ENCODE measurements around the gene RGL3.
"Not testable (repeated sequence)": the region's sequence is repeated elsewhere in the genome, so short reads cannot be mapped to it uniquely, and the experiment has no call there.

The RGL3 gene, protein sequence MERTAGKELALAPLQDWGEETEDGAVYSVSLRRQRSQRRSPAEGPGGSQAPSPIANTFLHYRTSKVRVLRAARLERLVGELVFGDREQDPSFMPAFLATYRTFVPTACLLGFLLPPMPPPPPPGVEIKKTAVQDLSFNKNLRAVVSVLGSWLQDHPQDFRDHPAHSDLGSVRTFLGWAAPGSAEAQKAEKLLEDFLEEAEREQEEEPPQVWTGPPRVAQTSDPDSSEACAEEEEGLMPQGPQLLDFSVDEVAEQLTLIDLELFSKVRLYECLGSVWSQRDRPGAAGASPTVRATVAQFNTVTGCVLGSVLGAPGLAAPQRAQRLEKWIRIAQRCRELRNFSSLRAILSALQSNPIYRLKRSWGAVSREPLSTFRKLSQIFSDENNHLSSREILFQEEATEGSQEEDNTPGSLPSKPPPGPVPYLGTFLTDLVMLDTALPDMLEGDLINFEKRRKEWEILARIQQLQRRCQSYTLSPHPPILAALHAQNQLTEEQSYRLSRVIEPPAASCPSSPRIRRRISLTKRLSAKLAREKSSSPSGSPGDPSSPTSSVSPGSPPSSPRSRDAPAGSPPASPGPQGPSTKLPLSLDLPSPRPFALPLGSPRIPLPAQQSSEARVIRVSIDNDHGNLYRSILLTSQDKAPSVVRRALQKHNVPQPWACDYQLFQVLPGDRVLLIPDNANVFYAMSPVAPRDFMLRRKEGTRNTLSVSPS

GRCh38 chr19:11418549-11419506, at the start of gene RGL3:
RGL3 (minus strand) TSS chr19:11419314; CDS start chr19:11419278, 36 bp downstream.
- FAIRE-seq: no peak

- not testable (repeated sequence) for FAIRE-seq
Observed at GRCh38 chr19:11468266-11468845, 49.2 kb upstream of the RGL3 start.

- FAIRE-seq: no peak
Observed at GRCh38 chr19:11465600-11465999, 46.5 kb upstream of the RGL3 start.

DNA sequence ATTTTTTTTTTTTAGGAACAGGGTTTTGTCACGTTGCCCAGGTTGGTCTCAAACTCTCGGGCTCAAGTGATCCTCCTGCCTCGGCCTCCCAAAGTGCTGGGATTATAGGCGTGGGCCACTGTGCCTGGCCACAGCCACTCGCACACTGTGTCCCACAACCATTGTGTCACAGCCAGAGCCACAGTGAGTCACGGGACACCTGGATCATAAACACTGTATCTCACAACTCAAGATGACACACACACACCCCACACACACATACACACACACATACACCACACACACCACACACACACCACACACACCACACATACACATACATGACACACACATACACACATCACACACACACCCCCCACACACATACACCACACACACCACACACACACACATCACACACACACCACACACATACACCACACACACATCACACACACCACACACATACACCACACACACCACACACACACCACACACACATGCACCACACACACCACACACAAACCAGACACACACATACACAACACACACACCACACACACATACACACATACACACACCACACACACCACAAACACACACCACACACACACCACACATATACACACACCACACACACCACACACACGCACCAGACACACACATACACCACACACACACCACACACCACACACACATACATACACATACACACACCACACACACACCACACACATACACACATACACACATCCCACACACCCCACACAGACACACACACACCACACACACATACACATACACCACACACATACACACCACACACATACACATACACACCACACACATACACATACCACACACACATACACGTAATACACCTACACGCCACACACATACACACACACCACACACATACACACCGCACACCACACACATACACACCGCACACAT, 45.5 kb upstream of the RGL3 start:
- no peak for FAIRE-seq

- no peak for FAIRE-seq
Observed at GRCh38 chr19:11463391-11463790, 44.3 kb upstream of the RGL3 start.

DNA sequence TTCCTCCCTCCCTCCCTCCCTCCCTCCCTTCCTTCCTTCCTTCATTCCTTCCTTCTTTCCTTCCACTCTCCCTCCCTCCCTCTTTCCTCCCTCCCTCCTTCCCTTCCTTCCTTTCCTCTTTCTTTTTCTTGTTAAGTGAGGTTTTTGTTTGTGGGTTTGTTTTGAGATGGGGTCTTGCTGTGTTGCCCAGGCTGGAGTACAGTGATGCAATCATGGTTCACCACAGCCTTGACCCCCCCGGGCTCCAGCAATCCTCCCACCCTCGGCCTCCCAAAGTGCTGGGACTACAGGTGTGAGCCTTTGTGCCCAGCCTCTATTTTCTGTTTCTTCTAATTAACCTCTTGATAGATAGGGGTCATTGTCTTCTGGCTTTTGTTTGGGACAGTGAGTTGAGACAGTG, 42.3 kb upstream of the RGL3 start:
- FAIRE-seq: no peak

GRCh38 chr19:11460207-11460606, 41.1 kb upstream of the RGL3 start:
- no peak for FAIRE-seq

DNA sequence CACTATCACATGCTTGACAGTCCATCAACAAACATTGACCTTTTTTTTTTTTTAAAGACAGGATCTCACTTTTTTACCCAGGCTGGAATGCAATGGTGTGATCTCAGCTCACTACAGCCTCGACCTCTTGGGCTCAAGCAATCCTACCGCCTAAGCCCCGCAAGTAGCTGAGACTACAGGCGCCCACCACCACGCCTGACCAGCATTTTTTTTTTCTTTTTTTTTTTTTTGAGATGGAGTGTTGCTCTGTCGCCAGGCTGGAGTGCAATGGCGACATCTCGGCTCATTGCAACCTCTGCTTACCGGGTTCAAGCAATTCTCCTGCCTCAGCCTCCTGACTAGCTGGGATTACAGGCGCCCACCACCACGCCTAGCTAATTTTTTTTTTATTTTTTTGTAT, 39.8 kb upstream of the RGL3 start:
- FAIRE-seq: not testable (repeated sequence)

- no peak for FAIRE-seq
Observed at GRCh38 chr19:11458236-11458900, 39.3 kb upstream of the RGL3 start.

GRCh38 chr19:11457831-11458230, 38.7 kb upstream of the RGL3 start:
- no peak for FAIRE-seq

- FAIRE-seq: no peak
Observed at GRCh38 chr19:11457115-11457514, 38.0 kb upstream of the RGL3 start.

- FAIRE-seq: no peak
Observed at GRCh38 chr19:11456659-11457058, 37.5 kb upstream of the RGL3 start.

GRCh38 chr19:11455233-11455554, 36.1 kb upstream of the RGL3 start:
- FAIRE-seq: not testable (repeated sequence)

DNA sequence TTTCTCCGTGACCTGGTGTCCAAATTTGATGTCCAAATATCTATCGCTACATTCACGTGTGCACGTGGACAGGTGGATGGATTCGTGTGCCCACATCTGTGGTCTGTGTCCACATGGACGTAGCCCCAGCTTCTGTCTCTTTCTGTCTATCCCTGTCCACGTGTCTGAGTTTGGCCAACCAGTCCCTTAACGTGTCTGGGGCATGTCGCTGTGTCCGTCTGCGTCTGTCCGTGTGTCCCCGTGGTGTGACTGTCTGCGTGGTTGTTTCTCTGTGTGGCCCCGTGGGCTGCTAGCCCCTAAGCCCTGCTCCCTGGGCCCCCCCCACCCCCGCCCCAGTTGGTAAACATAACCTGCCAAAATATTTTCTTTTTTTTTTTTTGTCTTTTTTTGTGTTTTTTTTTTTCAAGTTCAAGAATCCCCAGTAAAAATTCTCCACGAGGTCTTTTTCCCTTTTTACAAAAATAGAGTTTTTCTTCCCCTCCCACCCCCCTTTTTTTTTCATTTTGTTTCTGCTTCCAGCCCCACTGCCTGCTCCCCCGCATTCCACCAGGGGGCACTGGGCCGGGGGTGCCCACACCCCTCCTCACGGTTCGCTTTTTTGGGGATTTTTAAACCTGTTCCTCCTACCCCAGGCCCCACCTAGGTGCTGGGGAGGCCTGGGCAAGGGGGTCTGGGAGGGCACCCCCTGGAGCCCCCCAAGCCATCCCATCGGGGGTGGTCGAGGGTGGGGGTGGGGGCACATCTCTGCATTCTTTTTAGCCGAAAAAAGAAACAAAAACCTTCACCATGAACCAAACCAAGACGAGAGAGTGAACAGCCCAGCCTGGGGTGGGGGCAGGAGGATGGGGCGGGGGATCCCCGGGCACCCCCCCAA, 34.6 kb upstream of the RGL3 start:
- no peak for FAIRE-seq

DNA sequence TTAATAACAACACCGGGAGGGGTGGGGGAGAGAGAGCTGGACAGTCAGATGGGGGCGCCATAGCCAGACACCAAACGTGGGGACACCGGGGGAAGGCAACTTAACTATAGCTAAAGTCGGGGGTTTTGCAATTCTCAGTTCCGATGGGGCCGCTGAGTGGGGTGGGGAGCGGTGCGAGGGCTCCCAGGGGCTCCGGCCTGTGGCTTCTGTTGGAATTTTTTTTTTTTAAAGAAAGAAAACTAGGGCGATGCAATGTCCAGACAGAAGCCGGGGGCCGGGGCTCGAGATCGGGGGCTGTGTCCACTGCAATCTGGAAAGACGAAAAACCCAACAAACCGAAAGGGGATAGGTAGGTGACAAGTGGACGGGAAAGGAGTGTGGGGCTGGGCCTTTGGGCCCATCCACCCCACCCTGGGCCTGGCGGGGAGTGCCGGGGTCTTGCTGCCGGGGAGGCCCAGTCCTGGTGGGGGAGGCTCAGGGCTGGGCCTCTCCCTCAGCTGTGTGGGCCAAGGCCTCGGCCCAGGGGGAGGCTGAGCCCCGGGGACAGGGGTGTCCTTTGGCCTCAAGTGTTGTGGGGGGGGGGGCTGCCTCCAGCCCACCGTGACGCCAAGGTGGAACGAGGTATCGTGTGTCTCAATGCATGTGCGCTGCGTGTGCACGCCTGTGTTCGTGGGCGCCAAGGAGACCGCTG, 33.7 kb upstream of the RGL3 start:
- FAIRE-seq: no peak

DNA sequence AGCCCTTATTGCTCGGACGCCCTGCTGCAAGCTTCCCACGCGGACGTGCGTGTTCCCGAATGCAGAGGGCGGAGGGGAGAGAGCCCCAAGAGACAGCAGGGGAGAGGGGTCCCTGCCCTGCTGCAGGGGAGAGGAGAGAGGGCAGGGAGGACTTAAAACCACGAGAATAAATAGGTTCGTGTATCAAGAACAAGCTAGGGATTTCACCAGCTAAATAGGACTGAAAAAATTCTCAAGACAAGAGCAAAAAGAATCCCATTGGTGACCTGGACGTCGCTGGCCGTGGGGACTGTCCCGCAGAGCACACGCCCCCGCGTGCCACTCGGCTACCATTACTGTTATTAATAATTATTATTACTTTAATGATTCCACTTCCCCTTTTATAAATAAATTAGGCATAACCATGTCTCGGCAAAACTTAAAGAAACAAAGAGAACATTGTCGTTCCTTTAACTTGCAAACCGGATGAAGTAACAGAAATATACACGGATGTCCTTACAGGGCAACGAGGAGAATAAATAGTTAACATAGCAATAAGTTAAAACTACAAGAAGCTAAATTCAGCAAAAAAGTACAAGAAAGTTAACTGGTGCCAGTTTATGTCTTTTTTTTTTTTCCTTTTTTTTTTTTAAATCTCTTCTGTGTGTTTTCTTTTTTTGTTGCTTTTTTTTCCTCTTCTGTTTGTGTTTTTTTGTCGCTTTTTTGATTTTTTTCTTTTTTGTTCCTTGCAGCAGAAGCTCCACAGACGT, 32.9 kb upstream of the RGL3 start:
- no peak for FAIRE-seq

GRCh38 chr19:11451327-11451870, 32.3 kb upstream of the RGL3 start:
- FAIRE-seq: no peak

Data from colon (tissue), 2 donors.